Neural cell (in vitro differentiated cells): ENCODE results near the gene PHACTR4. TPM values are rescaled to one million over a fixed set of nuclear protein-coding genes. Genes with fewer than 3 reads are reported as not detected.
"Not testable (repeated sequence)": the region's sequence is repeated elsewhere in the genome, so short reads cannot be mapped to it uniquely, and the experiment has no call there.

Experiments used
- H2AFZ ChIP-seq: fragments of 200-600, 300-800 bp; sonication (generic), shearing (Covaris generic); 2 replicates; pipeline ENCODE4 v1.6.0; 2014; ENCODE audit warnings: low read depth, mild to moderate bottlenecking, antibody characterized with exemption, low read length, moderate library complexity
- H3F3A ChIP-seq: fragments of 200-600 bp; shearing (Covaris generic); 2 replicates; pipeline ENCODE4 v1.6.1; 2016; ENCODE audit warnings: mild to moderate bottlenecking, moderate library complexity, mixed read lengths, antibody characterized with exemption, low read length; ENCODE audit not compliant: insufficient read depth, poor library complexity, severe bottlenecking
- H3K27ac ChIP-seq: fragments of 200-600, 300-800 bp; sonication (generic), shearing (Covaris generic); 2 replicates; pipeline ENCODE4 v1.5.1; 2014; ENCODE audit warnings: mild to moderate bottlenecking, low read length, moderate library complexity
- H3K27me3 ChIP-seq: fragments of 300-800, 200-600 bp; sonication (generic), shearing (Covaris generic); 2 replicates; pipeline ENCODE4 v1.6.0; 2014; ENCODE audit warnings: mild to moderate bottlenecking, low read depth, low read length, moderate library complexity; ENCODE audit not compliant: insufficient read depth
- H3K36me3 ChIP-seq: fragments of 300-800, 200-600 bp; sonication (generic), shearing (Covaris generic); 2 replicates; pipeline ENCODE4 v1.5.1; 2014; ENCODE audit warnings: mild to moderate bottlenecking, antibody characterized with exemption, low read length, moderate library complexity; ENCODE audit not compliant: insufficient read depth
- H3K4me2 ChIP-seq: fragments of 300-800, 200-600 bp; sonication (generic), shearing (Covaris generic); 2 replicates; pipeline ENCODE4 v1.6.0; 2014; ENCODE audit warnings: mild to moderate bottlenecking, low read length
- H3K4me3 ChIP-seq: fragments of 300-800, 200-600 bp; sonication (generic), shearing (Covaris generic); 2 replicates; pipeline ENCODE4 v1.5.1; 2014; ENCODE audit warnings: mild to moderate bottlenecking, low read length, moderate library complexity
- H3K79me2 ChIP-seq: fragments of 200-600 bp; shearing (Covaris generic); replicated peaks from 2 replicates; pipeline ENCODE4 v1.6.0; 2014; ENCODE audit warnings: mild to moderate bottlenecking, low read length, moderate library complexity; ENCODE audit not compliant: insufficient read depth
- H3K9ac ChIP-seq: fragments of 300-800, 200-600 bp; sonication (generic), shearing (Covaris generic); 2 replicates; pipeline ENCODE4 v1.6.1; 2016; ENCODE audit warnings: mild to moderate bottlenecking, low read length, mixed read lengths
- H3K9me2 ChIP-seq: fragments of 200-600 bp; shearing (Covaris generic); 2 replicates; pipeline ENCODE4 v1.6.1; 2016; ENCODE audit warnings: mild to moderate bottlenecking, low read length, mixed read lengths; ENCODE audit not compliant: insufficient read depth
- H3K9me3 ChIP-seq: fragments of 200-600, 300-800 bp; sonication (generic), shearing (Covaris generic); 2 replicates; pipeline ENCODE4 v1.6.1; 2016; ENCODE audit warnings: mild to moderate bottlenecking, mixed run types, low read length, moderate library complexity, mixed read lengths
- H4K20me1 ChIP-seq: fragments of 200-600 bp; shearing (Covaris generic); 2 replicates; pipeline ENCODE4 v1.6.1; 2016; ENCODE audit warnings: mild to moderate bottlenecking, mixed run types; ENCODE audit not compliant: insufficient read depth
- CTCF ChIP-seq: fragments of 450-650 bp; IDR thresholded peaks from 2 replicates; pipeline ENCODE4 v1.5.1; 2014; ENCODE audit warnings: antibody characterized with exemption, mild to moderate bottlenecking, moderate library complexity; ENCODE audit not compliant: poor library complexity, severe bottlenecking
- EP300 ChIP-seq: fragments of 450-650 bp; conservative IDR thresholded peaks from 2 replicates; pipeline ENCODE4 v1.6.1; 2014; ENCODE audit warnings: antibody characterized with exemption, mild to moderate bottlenecking, moderate library complexity; ENCODE audit not compliant: poor library complexity, severe bottlenecking
- MXI1 ChIP-seq: fragments of 450-650 bp; conservative IDR thresholded peaks from 2 replicates; pipeline ENCODE4 v1.6.1; 2014; ENCODE audit warnings: antibody characterized with exemption, mild to moderate bottlenecking; ENCODE audit not compliant: poor library complexity, severe bottlenecking
- POLR2AphosphoS5 ChIP-seq: IDR thresholded peaks from 2 replicates; pipeline ENCODE4 v1.6.1; 2012
- RAD21 ChIP-seq: fragments of 450-650 bp; conservative IDR thresholded peaks from 2 replicates; pipeline ENCODE4 v1.6.1; 2014; ENCODE audit warnings: antibody characterized with exemption, mild to moderate bottlenecking, moderate library complexity
- REST ChIP-seq: IDR thresholded peaks from 2 replicates; pipeline ENCODE4 v1.6.1; 2012; ENCODE audit warnings: borderline replicate concordance
- SMC3 ChIP-seq: fragments of 450-650 bp; conservative IDR thresholded peaks from 2 replicates; pipeline ENCODE4 v1.6.1; 2014; ENCODE audit warnings: antibody characterized with exemption, mild to moderate bottlenecking, moderate library complexity; ENCODE audit not compliant: poor library complexity
- polyA plus RNA-seq: library from polyadenylated mRNA; depleted of rRNA; stranded (reverse); fragments of >200 nt; gene quantifications from 2 replicates; pipeline ENCODE4 v1.2.3, GENCODE V29; 2014

PHACTR4 gene
- polyA plus RNA-seq, 1 donor from 2014 or later, result 7.9 TPM

GRCh38 chr1:28519946-28520725 is 150.6 kb downstream of the PHACTR4 start:
- Histone ChIP-seq H3K36me3 (no peaks in the 10 kb centered on the region), H3K4me2 (no peak overlapping the region), H3K79me2 (peaks cover 19% of the 10 kb centered on the region), H4K20me1 (no peaks in the 10 kb centered on the region), H3K27me3 (no peaks in the 10 kb centered on the region), H3K9ac (no peak overlapping the region), H3K9me3 (no peaks in the 10 kb centered on the region), H3K27ac (no peak overlapping the region), H2AFZ (no peak overlapping the region), H3K9me2 (no peaks in the 10 kb centered on the region), H3K4me3 (no peak overlapping the region), H3F3A (no peaks in the 10 kb centered on the region)
- TF ChIP-seq RAD21 (no peak), EP300 (no peak), CTCF (no peak), REST (no peak), MXI1 (no peak)

GRCh38 chr1:28520796-28521195 is 151.3 kb downstream of the PHACTR4 start:
- not testable (repeated sequence) for H3K36me3 ChIP-seq, H3K9ac ChIP-seq, H3K4me2 ChIP-seq, H3K9me2 ChIP-seq, H3K9me3 ChIP-seq, H3K27ac ChIP-seq, H3K4me3 ChIP-seq, H3K27me3 ChIP-seq, H2AFZ ChIP-seq, H3F3A ChIP-seq, H4K20me1 ChIP-seq
- H3K79me2 ChIP-seq, result peaks cover 19% of the 10 kb centered on the region

- Histone ChIP-seq H3K9ac (no peak overlapping the region), H3K4me2 (no peak overlapping the region), H4K20me1 (no peaks in the 10 kb centered on the region), H3K4me3 (no peak overlapping the region), H3F3A (no peaks in the 10 kb centered on the region), H3K79me2 (peaks cover 19% of the 10 kb centered on the region), H3K9me2 (no peaks in the 10 kb centered on the region), H3K9me3 (no peaks in the 10 kb centered on the region), H3K36me3 (no peaks in the 10 kb centered on the region), H3K27me3 (no peaks in the 10 kb centered on the region), H2AFZ (no peak overlapping the region), H3K27ac (no peak overlapping the region)
- TF ChIP-seq SMC3 (no peak), MXI1 (no peak), POLR2AphosphoS5 (no peak), EP300 (no peak)
Measured at GRCh38 chr1:28521502-28522164, 152.1 kb downstream of the PHACTR4 start.

GRCh38 chr1:28522537-28522936 is 153.0 kb downstream of the PHACTR4 start:
- peaks cover 19% of the 10 kb centered on the region for H3K79me2 ChIP-seq
- H3F3A ChIP-seq, H3K36me3 ChIP-seq, H3K27ac ChIP-seq, H3K9ac ChIP-seq, H3K9me3 ChIP-seq, H3K9me2 ChIP-seq, H3K4me3 ChIP-seq, H4K20me1 ChIP-seq, H2AFZ ChIP-seq, H3K27me3 ChIP-seq, H3K4me2 ChIP-seq: not testable (repeated sequence)

- not testable (repeated sequence) for H2AFZ ChIP-seq, H3K4me3 ChIP-seq, H3F3A ChIP-seq, H3K9ac ChIP-seq, H3K27ac ChIP-seq, H3K9me2 ChIP-seq, H4K20me1 ChIP-seq, H3K4me2 ChIP-seq, H3K79me2 ChIP-seq, H3K36me3 ChIP-seq, H3K9me3 ChIP-seq, H3K27me3 ChIP-seq
Measured at GRCh38 chr1:28525002-28525642, 155.6 kb downstream of the PHACTR4 start.
